Left ventricle myocardium superior (tissue), 1 donor: ENCODE data around the gene FGD2. TPM values are rescaled to one million over a fixed set of nuclear protein-coding genes. Genes with fewer than 3 reads are reported as not detected.
"Not testable (repeated sequence)": the region's sequence is repeated elsewhere in the genome, so short reads cannot be mapped to it uniquely, and the experiment has no call there.

Source experiments
- ATAC-seq: fragments of 200-7000 bp; cut with Tn5 transposase; one replicate; pipeline ENCODE4 v1.9.1; 2020; ENCODE audit warnings: mild to moderate bottlenecking, moderate library complexity
- DNase-seq: peaks from one replicate; pipeline ENCODE4 v3.0.0-alpha.2; 2020
- intact Hi-C: fragments of 100-400 bp; cut with micrococcal nuclease; formaldehyde crosslinking; loops from one replicate; pipeline ENCODE4 v1.11.0; 2022
- total RNA-seq: library from RNA; stranded (reverse); fragmentation: NEBNext Ultra II Directional; extraction: Animal tissue kit (Norgen Biotek cat#: 25700); gene quantifications from one replicate; pipeline ENCODE4 v1.2.1, GENCODE V29; 2021
- donor health status: DM: no; HTN: yes; CAD: no; lungs with severe emphysema.

Gene FGD2
- total RNA-seq, 1 donor from 2014 or later = 8.0 TPM

DNA sequence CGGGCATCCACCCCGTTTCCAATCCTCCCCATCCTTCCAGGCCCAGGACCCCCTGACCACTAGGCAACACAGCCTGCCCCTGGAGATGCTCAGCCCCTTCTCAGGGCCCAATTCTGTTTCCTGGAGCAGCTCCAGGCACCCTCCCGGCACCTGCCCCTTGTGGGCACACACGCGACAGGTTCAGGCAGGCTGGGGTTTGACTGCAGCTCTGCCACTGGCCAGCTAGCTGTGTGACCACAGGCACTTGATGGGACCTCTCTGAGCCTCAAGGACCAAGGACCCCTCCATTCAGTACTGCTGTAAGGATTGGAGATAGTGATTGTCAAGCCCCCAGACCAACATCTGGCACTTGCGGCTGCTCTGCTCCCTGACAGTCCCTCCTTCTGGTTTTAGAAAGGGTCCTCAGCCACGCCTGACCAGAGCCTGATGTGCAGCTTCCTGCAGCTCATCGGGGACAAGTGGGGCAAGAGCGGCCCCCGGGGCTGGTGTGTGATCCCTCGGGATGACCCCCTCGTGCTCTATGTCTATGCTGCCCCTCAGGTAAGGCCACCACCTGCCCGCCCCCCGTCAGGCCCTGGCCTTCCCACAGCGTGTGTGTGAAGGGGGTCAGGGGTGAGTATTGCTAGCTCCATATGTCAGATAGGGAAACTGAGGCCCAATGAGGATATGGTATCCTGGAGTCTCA lies 21.7 kb downstream of the FGD2 start:
- intact Hi-C loops = loop anchor here (10.0 kb wide), 1 partner anchor 188 kb away; no protein-coding TSS in a partner anchor
- ATAC-seq = no peak
- no peak for DNase-seq

DNA sequence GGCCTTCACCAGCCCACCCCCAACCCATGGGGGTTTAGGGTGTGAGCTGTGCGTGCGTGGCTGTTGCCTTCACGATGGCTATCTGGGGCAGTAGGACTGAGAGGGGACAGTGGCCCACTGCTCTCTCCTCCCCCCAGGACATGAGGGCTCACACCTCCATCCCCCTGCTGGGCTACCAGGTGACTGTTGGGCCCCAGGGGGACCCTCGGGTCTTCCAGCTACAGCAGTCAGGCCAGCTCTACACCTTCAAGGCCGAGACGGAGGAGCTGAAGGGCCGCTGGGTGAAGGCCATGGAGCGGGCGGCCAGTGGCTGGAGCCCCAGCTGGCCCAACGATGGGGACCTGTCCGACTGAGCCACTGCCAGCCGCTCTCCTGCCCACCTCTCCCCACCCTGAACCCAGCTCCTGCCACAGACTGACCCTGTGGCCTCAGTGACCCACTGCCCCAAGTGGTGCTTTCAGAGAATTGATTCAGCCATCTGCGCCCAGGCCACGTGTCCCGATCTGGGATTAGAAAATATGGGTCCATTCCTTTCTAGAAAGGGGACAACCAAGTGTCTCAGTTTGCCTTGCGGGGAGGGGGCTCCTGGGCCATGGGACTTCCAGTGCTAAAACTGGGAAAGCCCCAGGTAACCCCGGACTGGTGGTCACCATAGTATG lies 22.5 kb downstream of the FGD2 start:
- ATAC-seq (no peak), DNase-seq (no peak)
- intact Hi-C loops = loop anchor here (10.0 kb wide), 1 partner anchor 187 kb away; no protein-coding TSS in a partner anchor

DNA sequence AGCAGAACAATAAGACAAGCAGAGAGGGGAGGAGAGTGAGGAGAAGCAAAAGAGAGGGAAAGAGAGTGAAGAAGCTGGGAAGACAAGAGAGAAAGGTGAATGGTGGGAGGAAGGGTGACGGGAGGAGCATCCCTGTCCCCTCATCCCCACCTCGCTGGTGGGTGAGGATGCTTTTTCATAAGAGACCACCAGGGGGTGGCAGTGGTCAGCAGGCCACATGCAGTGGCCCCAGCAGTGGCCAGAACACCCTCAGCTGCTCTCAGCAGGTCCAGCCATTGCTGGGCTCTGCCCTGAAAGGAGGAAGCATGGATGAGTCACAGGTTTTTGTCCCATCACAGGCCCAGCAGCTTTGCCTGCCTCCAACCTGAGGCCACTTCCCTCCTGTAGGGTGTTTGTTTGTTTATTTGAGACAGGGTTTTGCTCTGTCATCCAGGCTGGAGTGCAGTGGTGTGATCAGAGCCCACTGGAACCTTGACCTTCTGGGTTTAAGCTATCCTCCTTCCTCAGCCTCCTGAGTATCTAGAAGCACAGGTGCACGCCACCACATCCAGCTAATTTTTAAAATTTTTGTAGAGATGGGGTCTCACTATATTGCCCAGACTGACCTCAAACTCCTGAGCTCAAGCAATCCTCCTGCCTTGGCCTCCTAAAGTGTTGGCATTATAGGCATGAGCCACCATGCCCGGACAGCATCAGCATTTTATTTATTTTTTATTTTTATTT lies 24.0 kb downstream of the FGD2 start:
- intact Hi-C loops = loop anchor here (10.0 kb wide), 1 partner anchor 185 kb away; no protein-coding TSS in a partner anchor
- ATAC-seq = peak; percentile 94
- peak; percentile 81 for DNase-seq

DNA sequence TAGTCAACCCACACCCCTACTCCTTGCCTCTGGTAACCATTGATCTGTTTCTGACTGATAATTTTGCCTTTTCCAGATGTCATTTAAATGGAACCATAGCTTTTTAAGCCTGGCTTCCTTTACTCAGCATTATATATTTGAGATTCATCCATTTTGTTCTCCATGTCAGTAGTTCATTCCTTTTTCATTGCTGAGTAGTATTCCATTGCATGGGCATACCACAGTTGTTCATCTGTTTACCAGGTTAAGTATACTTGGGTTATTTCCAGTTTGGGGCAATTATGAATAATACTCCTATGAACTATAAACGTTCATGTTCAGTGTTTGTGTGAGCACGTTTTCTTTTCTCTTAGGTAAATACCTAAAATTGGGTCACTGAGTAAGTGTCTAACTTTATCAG lies 25.1 kb downstream of the FGD2 start:
- ATAC-seq = no peak
- DNase-seq = no peak
- intact Hi-C loops = no loop called here

DNA sequence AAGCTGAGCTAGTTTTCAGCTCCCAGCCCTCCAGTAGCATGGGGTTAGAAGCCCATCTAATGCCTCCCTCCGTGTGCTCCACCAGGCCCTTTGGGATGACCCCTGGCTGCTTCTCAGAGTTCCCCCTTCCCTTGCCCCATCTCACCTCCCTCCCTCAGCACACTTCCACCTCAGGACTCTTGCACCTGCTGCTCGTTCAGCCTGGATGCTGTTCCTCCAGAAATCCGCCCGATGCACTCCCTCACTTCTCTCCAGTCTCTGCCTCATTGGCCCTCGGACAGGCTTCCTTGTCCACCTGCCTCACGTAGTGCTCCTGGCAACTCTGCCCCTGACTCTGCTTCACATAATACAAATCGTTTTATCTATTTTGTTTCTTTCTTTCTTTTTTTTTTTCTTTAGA lies 26.8 kb downstream of the FGD2 start:
- intact Hi-C loops = no loop called here
- ATAC-seq (no peak), DNase-seq (no peak)

DNA sequence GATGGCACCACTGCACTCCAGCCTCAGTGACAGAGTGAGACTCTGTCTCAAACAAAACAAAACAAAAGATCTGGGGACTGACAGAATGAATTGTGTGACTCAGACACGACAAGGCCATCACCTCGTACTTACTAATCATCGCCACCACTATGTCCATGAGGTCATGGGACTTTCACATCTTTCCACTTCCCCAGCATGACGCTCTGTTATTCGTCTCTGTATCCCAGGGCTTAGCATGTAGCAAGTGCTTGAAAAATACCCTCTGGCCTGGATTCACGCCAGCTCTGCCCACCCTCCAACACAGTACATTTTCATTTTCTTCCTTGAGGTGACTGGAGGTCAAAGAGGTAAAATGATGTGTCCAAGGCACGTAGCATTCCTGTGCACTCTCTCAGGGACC lies 27.8 kb downstream of the FGD2 start:
- DNase-seq (no peak), ATAC-seq (no peak)
- intact Hi-C loops = no loop called here

DNA sequence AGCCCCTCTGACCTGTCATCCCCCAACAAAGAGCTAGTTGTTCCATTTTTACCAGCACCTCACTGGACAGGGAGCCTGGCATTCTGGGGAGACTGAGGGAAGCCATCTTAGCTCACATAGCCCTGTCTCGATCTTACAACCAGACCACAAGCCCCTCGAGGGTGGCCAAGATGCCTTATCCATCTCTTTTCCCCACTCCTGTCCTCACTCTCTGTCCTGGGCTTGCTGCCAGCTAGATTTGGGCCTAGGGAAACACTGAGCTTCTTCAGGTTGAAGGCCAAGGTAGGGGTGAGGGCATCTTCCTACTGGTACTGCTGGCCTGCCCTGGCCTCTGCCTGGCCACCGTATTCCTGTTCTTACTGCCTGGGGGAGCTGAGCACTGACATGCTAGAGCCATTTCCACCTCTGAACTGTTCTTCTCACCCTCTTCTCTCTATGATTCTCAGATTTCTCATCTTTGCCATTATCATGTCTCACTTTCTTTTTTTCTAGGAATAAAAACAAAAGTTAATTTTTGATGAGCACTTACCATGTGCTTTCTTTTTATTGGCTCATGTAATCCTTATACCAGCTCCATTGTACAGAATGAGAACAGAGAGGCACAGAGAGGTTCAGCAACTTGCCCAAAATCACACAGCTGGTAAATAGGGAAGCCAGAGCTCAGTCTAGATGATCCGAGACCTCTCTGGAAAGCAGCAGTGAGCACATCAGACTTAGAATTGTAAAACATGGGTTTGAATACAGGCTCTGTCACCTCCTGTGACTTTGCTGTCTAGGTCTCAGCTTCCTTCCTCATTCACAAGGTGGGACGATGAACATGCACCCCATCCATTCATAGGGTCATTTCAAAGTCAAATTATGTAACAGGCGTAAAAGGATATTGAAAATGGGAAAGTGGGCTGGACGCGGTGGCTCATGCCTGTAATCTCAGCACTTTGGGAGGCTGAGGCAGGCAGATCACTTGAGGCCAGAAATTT lies 28.7 kb downstream of the FGD2 start:
- intact Hi-C loops = no loop called here
- ATAC-seq (no peak), DNase-seq (no peak)

DNA sequence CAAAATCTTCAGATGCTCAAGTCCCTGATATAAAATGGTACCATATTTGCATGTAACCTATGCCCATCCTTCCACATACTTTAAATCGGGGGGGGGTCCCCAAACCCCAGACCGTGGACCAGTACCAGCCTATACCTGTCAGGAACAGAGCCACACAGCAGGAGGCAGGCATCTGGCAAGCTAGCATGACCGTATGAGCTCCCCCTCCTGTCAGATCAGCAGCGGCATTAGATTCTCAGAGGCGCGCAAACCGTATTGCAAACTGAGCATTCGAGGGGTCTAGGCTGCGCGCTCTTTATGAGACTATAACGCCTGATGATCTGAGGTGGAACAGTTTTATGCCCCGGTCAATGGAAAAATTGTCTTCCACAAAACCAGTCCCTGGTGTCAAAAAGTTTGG lies 30.7 kb downstream of the FGD2 start:
- ATAC-seq (no peak), DNase-seq (no peak)
- intact Hi-C loops = no loop called here

DNA sequence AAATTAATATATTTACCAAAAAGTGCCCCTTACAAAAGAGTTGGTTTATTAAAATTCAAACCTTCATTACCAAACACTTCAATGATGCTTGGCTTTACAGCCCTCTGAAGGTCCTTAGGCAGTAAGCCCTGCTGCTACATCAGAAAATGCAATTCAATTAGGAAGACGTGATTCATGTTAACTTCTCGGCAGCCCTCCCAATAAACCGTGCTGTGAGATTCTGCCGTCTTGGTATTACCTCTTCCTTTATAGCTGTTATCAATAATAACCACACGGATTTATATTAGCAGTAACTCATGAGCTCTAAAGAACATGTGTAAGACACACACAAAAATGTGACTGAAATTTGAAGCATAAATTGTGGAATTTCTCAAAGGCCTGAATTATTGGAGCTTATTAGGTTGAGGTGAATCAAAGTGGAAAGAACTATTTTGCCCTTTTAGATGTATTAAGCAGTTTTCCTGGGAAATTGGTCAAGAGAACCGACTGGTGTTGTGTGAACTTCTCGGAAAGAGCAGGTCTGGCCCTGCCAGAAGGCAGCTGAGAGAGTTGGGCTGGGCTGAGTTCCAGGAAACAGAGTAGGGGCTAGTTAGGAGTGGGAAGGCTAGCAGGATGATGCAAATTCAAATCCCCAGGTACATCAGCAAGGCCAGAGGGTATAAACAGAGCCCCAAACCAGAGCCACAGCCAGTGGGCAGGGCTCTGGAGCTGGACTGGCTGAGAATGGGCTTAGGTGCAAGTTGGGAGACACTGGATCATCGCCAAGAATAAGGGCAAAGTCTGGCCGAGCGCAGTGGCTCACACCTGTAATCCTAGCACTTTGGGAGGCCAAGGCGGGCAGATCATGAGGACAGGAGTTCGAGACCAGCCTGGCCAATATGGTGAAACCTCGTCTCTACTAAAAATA lies 33.1 kb downstream of the FGD2 start:
- intact Hi-C loops = no loop called here
- ATAC-seq = peak; percentile 96
- DNase-seq = peak; percentile 71

DNA sequence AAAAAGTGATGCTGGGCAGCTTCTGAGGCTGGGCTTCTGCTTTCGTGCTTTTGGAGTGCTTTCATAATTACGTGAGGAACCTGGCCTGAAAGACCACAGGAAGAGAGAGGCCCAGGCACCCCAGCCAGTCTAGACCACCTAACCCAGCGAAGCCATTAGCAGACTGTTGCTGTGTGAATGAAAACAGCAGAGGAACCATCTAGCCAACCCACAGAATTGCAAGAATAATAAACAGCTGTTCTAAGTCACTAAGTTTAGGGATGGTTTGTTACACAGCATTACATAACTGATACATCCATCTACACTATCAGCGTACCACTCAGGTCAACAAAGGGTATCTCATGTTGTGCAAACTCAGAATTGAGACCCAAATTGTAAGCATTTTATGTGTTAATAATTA lies 34.5 kb downstream of the FGD2 start:
- DNase-seq = no peak
- no peak for ATAC-seq
- intact Hi-C loops = no loop called here

DNA sequence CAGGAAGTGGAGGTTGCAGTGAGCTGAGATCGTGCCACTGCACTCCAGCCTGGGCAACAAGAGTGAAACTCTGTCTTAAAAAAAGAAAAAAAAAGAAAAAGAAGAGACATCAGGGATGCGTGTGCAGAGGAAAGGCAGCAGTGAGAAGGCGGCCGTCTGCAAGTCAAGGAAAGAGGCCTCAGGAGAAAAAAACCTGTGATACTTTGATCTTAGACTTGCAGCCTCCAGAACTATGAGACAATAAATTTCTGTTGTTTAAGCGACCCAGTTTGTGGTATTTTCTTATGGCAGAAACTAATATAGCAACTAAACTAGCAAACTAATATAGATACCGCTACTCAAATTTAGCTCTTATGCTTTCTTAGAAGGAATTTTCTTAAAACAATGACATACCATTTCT lies 36.1 kb downstream of the FGD2 start:
- intact Hi-C loops = no loop called here
- DNase-seq (no peak), ATAC-seq (no peak)

DNA sequence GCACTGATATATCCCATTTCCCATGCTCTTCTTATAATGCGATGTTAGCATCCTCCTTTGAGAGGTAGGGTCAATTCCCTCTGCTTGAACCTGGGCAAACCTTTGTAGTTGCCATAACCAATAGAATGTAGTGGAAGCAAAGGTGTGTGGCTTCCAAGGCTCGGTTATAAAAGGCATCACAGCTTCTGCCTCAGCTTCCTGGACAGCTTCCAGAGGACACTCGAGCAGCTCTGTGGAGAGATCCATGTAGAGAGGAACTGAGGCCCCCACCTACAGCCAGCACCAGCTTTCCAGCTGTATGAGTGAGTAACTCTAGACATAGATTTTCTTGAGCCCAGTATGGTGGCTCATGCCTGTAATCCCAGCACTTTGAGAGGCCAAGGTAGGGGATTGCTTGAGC lies 36.7 kb downstream of the FGD2 start:
- no peak for DNase-seq
- intact Hi-C loops = no loop called here
- ATAC-seq = no peak

DNA sequence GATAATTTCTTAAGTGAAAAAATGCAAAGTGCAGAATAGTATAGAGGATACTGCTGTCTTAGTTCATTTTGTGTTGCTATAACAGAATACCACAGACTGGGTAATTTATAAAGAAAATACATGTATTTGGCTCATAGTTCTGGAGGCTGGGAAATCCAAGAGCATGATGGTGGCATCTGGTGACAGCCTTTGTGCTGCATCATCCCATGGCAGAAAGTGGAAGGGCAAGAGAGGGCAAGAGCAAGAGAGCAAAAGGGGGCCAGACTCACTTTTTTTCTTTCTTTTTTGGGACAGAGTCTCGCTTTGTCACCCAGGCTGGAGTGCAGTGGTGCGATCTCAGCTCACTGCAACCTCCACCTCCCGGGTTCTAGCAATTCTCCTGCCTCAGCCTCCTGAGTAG lies 37.6 kb downstream of the FGD2 start:
- DNase-seq, ATAC-seq, intact Hi-C loops: not testable (repeated sequence)

DNA sequence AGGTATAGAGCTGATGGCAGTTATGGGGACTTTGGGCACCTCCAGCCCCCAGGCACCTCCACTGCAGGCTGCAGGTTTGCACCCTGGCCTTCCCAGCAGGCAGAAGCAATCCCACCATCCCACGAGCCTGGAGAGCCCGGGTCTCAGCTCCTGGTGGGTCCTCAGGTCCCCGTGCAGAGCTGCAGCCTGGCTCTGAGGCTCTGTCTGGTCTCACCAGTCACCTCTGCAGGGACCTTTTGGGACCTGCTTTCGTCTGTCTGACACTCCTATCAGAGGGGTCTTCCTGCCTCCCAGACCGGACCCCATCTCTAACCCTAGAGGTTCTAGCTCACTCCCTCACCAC lies 41.9 kb downstream of the FGD2 start:
- ATAC-seq (no peak), DNase-seq (no peak)
- intact Hi-C loops = no loop called here

DNA sequence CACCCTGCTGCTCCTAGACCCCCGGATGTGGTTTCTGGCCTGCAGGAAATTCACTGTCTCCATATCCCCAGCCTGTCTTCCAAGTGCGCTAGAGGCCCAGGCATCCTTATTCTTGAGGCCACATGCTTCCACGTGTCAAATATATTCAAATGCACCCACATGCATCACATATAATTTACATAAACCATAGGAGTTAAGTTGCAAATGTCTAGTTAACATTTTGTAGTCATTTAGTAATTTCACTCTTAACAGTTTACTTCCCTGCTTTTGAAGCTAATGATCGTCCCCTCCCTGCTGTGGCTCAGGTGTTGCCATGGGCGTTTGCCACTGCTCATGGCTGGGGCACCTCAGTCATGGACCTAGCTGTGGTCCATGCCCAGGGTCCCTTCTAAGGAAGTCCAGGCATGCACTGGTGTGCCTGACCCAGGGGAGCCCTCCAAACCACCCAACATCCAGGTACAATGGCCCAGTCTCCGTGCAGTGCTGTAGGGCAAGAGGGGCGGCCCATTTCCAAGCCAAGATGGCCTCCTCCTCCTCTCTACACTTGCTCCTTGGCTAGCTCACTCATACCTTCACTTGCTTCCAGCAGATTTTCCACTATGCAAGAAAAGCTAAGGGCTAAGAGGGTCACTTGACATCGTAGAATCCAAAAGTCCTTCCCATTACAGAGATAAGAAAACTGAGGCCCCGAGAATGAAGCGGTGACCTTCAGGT lies 42.4 kb downstream of the FGD2 start:
- intact Hi-C loops = no loop called here
- ATAC-seq (no peak), DNase-seq (no peak)

DNA sequence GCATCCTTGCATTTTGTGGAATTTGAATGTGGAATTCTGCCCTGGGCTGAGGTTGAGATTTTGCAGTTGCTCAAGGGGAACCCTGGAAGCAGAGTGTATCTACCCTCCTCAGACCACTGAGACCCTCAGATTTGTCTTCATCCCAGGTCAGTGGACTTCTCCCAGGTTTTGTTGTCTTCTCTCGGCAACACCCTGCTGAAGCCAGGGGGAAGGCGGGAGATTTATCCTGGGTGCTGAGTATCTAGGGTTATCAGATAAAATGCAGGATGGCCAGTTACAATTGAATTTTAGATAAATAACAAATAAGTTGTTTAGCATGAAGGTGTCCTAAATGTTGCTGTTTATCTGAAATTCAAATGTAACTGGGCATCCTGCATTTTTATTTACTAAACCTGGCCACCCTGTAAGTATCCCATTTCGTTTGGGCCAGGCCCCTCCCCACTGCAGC lies 43.0 kb downstream of the FGD2 start:
- intact Hi-C loops = no loop called here
- ATAC-seq (no peak), DNase-seq (no peak)

DNA sequence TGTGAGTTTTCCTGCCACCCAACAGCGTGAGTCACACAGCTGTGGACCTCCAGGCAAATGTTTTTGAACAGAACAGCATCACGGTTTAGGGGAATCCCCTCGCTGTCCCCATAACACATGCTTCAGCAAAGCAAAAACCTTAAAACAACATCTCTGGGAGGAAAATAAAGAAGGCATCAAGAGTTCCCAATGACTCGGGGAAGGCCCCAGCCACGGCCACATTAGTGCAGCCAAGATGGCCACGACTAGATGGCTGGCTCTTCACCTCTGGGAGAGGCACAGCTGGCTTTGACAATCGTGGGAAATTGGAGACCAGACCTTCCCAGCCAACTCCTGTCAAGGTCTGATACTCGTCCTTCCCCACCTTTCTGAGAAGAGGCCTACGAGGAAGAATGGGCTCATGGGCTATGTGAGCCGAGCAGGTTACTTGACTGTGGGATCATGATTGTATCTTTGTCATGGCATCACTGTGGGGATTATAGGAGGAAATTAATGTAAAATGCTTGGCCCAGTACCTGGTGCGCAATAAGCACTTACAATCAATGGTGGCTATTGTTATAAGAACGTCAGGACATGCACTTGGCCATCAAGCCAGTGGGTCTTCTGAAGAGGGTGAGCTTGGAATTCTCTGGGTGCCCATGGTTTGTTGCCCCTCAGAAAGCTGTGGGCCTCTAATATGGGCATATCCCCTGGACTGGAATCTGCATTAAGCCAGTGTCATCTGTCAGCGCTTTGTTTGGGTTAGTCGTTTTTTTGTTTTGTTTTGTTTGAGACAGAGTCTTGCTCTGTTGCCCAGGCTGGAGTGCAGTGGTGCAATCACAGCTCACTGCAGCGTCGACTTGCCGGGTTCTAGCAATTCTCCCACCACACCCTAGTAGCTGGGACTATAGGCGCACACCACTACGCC lies 43.6 kb downstream of the FGD2 start:
- intact Hi-C loops = no loop called here
- peak; percentile 69 for ATAC-seq
- DNase-seq = peak; percentile 64
